K562 (cell line): ENCODE data around the gene FRMD1. TPM values are rescaled to one million over a fixed set of nuclear protein-coding genes. Genes with fewer than 3 reads are reported as not detected.

Experiments
- ATAC-seq: fragments of 200-7000 bp; cut with Tn5 transposase; 3 replicates; pipeline ENCODE4 v1.9.1; 2020; ENCODE audit warnings: moderate library complexity
- BruUV-seq: library from RNA; stranded (reverse); fragments of 400-500 nt; replicated peaks from 2 replicates; lab custom pipeline; 2021; lab: Mats Ljungman, UMichigan
- CTCF ChIA-PET: fragments of 300-600 bp; formaldehyde crosslinking; extraction: SDS; loops from one replicate; lab custom pipeline; 2021; ENCODE audit warnings: low intra/inter-chr PET ratio; lab: Yijun Ruan, JAX
- POLR2A ChIA-PET: fragments of 300-600, 350-650 bp; sonication (Branson Sonifier 250); formaldehyde crosslinking; extraction: SDS; loops from one replicate; lab custom pipeline; 2021; ENCODE audit warnings: antibody characterized with exemption, inconsistent platforms; lab: Yijun Ruan, JAX
- DNase-seq, 4 experiments: peaks; one replicate each; pipeline versions ENCODE4 v3.0.0 to v3.0.0-alpha.2; 2011 to 2018; ENCODE audit warnings: low spot score in 3 of 4, mixed read lengths in 3 of 4; ENCODE audit errors: extremely low read depth in 1 of 4
- FAIRE-seq: peaks from 2 replicates; lab custom pipeline; 2011; peaks lifted over from hg19 to GRCh38; lab: Jason Lieb, UNC
- H2AFZ ChIP-seq: 2 replicates; pipeline ENCODE4 v1.6.0; 2011; ENCODE audit warnings: low read depth, low read length, control low read depth, inconsistent platforms
- H3K27ac ChIP-seq: fragments of 200-600 bp; 3 replicates; pipeline ENCODE4 v1.8.0; 2011; ENCODE audit warnings: low read depth, mild to moderate bottlenecking, control low read depth, inconsistent platforms, low read length, moderate library complexity, mixed read lengths; ENCODE audit errors: extremely low read depth
- H3K27me3 ChIP-seq, 2 experiments: fragments of 300-600 bp in 1 of 2; 2 replicates in 1 of 2; 3 replicates in 1 of 2; pipeline versions ENCODE4 v1.6.0 to v1.8.0; 2011; ENCODE audit warnings: inconsistent platforms in 2 of 2, low read length in 2 of 2, mild to moderate bottlenecking in 1 of 2, mixed read lengths in 1 of 2, moderate library complexity in 1 of 2; ENCODE audit not compliant: control insufficient read depth in 2 of 2, insufficient read depth in 2 of 2
- H3K36me3 ChIP-seq: fragments of 300-600 bp; 3 replicates; pipeline ENCODE4 v1.8.0; 2011; ENCODE audit warnings: mild to moderate bottlenecking, low read length, inconsistent platforms; ENCODE audit not compliant: control insufficient read depth, insufficient read depth
- H3K4me1 ChIP-seq, 2 experiments: fragments of 200-600 bp in 1 of 2; replicated peaks in 1 of 2; 2 replicates in 1 of 2; 3 replicates in 1 of 2; pipeline versions ENCODE4 v1.5.1 to v1.8.0; 2011; ENCODE audit warnings: inconsistent platforms in 2 of 2, low read length in 2 of 2, mild to moderate bottlenecking in 1 of 2, mixed read lengths in 1 of 2, moderate library complexity in 1 of 2; ENCODE audit not compliant: control insufficient read depth in 2 of 2, insufficient read depth in 2 of 2
- H3K4me2 ChIP-seq: 2 replicates; pipeline ENCODE4 v1.6.1; 2011; ENCODE audit warnings: low read length, control low read depth, inconsistent platforms, mixed read lengths; ENCODE audit not compliant: insufficient read depth
- H3K4me3 ChIP-seq: fragments of 200-600 bp; sonication (generic), shearing (Covaris generic); 2 replicates; pipeline ENCODE4 v1.5.1; 2016; ENCODE audit warnings: control low read depth, inconsistent platforms
- H3K79me2 ChIP-seq: fragments of 200-600 bp; 3 replicates; pipeline ENCODE4 v1.8.0; 2011; ENCODE audit warnings: low read length, inconsistent platforms; ENCODE audit not compliant: control insufficient read depth, insufficient read depth
- H3K9ac ChIP-seq, 2 experiments: 2 replicates each; pipeline versions ENCODE4 v1.6.0 to v1.6.1; 2011; ENCODE audit warnings: low read depth in 2 of 2, low read length in 2 of 2, control low read depth in 1 of 2, inconsistent platforms in 1 of 2, mild to moderate bottlenecking in 1 of 2, mixed read lengths in 1 of 2; ENCODE audit not compliant: insufficient read depth in 1 of 2
- H3K9me1 ChIP-seq: one replicate; pipeline ENCODE4 v1.6.0; 2011; ENCODE audit warnings: inconsistent platforms, mild to moderate bottlenecking, low read length, moderate library complexity; ENCODE audit not compliant: control insufficient read depth, insufficient read depth
- H3K9me3 ChIP-seq: replicated peaks from 2 replicates; pipeline ENCODE4 v1.5.1; 2011; ENCODE audit warnings: low read depth, low read length, inconsistent platforms; ENCODE audit not compliant: control insufficient read depth, insufficient read depth
- H4K20me1 ChIP-seq: replicated peaks from 2 replicates; pipeline ENCODE4 v1.6.1; 2011; ENCODE audit warnings: low read length, inconsistent platforms, mixed read lengths; ENCODE audit not compliant: control insufficient read depth, insufficient read depth
- NFYB ChIP-seq: IDR thresholded peaks from 2 replicates; pipeline ENCODE4 v1.6.1; 2011; ENCODE audit warnings: mild to moderate bottlenecking, moderate library complexity; ENCODE audit not compliant: insufficient read length; ENCODE audit errors: extremely low read depth
- NR3C1 ChIP-seq: sonication (generic); formaldehyde crosslinking; IDR thresholded peaks from 2 replicates; pipeline ENCODE4 v1.8.1; 2022; ENCODE audit warnings: missing genetic modification reagents
- PCBP1 ChIP-seq: fragments of 200-400 bp; formaldehyde crosslinking; IDR thresholded peaks from 2 replicates; pipeline ENCODE4 v1.6.1; 2018; ENCODE audit warnings: mild to moderate bottlenecking, low read depth, low read length; ENCODE audit not compliant: poor library complexity, severe bottlenecking
- POLR2G ChIP-seq: fragments of 200-400 bp; formaldehyde crosslinking; IDR thresholded peaks from 2 replicates; pipeline ENCODE4 v1.6.1; 2017; ENCODE audit warnings: low read depth, mild to moderate bottlenecking, antibody characterized with exemption, low read length, moderate library complexity
- RBBP5 ChIP-seq: fragments of 200-600 bp; sonication (generic); IDR thresholded peaks from 2 replicates; pipeline ENCODE4 v1.6.1; 2012; ENCODE audit warnings: borderline replicate concordance, mild to moderate bottlenecking, low read length, control low read depth, inconsistent platforms; ENCODE audit not compliant: insufficient read depth, poor library complexity, severe bottlenecking
- ZNF217 ChIP-seq: sonication (generic); formaldehyde crosslinking; IDR thresholded peaks from 2 replicates; pipeline ENCODE4 v1.8.0; 2022; ENCODE audit warnings: mild to moderate bottlenecking, missing genetic modification reagents
- WGBS: fragments of 100-300 bp; shearing (Covaris generic); methylation state at CpG from one replicate; pipeline ENCODE4 v1.1.6; 2016; ENCODE audit warnings: low coverage, mixed read lengths; ENCODE audit not compliant: insufficient coverage; ENCODE audit errors: missing lambda C conversion rate; 5-methylcytosine and 5-hydroxymethylcytosine counted together
- in situ Hi-C: fragments of 300-500 bp; cut with MboI; formaldehyde crosslinking; loops from 4 replicates; pipeline ENCODE4 v1.15.0; 2018; ENCODE audit warnings: inconsistent platforms, mixed read lengths
- intact Hi-C: fragments of 100-400 bp; cut with micrococcal nuclease; formaldehyde crosslinking; loops from 2 replicates; pipeline ENCODE4 v1.14.2; 2022
- polyA plus RNA-seq, 8 experiments: library from polyadenylated mRNA; depleted of rRNA in 4 of 8; stranded (reverse) in 5 of 8; unstranded in 3 of 8; fragments of >200 nt; fragmentation: Nextera tagmentation in 2 of 8; fragmentation: Illumina TruSeq in 1 of 8; extraction: Ambion mirVana in 2 of 8; extraction: Trizol in 1 of 8; gene quantifications; 2 replicates each; pipeline versions ENCODE4 v1.2.1 to v1.2.3, GENCODE V29; 2011 to 2014; ENCODE audit warnings: inconsistent platforms in 1 of 8, missing spikeins in 1 of 8
- total RNA-seq, 7 experiments: library from RNA; depleted of rRNA in 6 of 7; stranded (reverse); fragments of >200 nt in 6 of 7; fragmentation: Illumina TruSeq in 2 of 7; extraction: Trizol in 2 of 7; gene quantifications; 2 replicates each; pipeline versions ENCODE4 v1.2.1 to v1.2.3, GENCODE V29; 2011 to 2021; ENCODE audit warnings: low replicate concordance in 1 of 7
- TF ChIP-seq, protein P1 (sequence below): fragments of 250-450 bp; sonication (Bioruptor Pico); IDR thresholded peaks from 2 replicates; pipeline ENCODE4 v1.6.1; 2021; ENCODE audit warnings: mild to moderate bottlenecking
- TF ChIP-seq, protein P2 (sequence below): sonication (generic); formaldehyde crosslinking; IDR thresholded peaks from 2 replicates; pipeline ENCODE4 v1.8.0; 2023; ENCODE audit warnings: mild to moderate bottlenecking, missing genetic modification reagents
- TF ChIP-seq, protein P3 (sequence below): fragments of 150-350 bp; conservative IDR thresholded peaks from 2 replicates; pipeline ENCODE4 v1.6.1; 2014; ENCODE audit warnings: low read length

Gene FRMD1
- total and polyA plus RNA-seq, 9 of the 15 experiments (the other 6 are each of a cell fraction or from before 2014, with no cell fraction given), result 0.01 to 0.04 (median 0.01) TPM; not detected in 6

DNA sequence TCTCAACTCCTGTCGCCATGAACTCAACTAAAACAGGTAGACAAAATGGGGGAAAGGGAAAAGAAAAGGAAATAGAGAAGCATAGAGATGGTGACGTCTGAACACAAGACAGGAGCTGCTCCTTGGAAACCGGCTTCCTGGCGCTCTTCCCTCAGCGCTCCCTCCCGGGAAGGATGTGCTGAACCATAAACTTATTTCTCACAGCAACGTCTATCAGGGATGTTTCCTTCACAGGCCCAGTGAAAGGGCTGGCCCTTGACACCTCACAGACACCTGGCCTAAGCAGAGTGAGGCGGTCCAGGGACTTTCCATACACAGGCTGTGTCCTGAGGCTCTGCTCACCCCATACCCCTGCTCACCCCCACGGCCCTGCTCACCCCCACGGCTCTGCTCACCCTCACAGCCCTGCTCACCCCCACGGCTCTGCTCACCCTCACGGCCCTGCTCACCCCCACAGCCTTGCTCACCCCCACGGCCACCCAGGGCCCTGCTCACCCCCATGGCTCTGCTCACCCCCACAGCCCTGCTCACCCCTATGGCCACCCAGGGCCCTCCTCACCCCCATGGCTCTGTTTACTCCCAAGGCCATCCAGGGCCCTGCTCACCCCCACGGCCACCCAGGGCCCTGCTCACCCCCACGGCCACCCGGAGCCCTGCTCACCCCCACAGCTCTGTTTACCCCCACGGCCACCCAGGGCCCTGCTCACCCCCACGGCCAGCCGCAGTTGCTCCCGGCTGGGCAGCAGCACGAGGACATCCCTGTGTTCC lies 653 bp downstream of the FRMD1 start:
- in situ Hi-C loops, result no loop called here
- WGBS, result under 1% methylated on average over 20 of the region's 21 CpGs
- ChIA-PET POLR2A (interaction anchor here (1.1 kb wide), 1 partner anchor 10 kb away, joined by 3 read pairs; no protein-coding TSS in a partner anchor), CTCF (no interaction called here)
- Histone ChIP-seq H3K4me3 (no peak overlapping the region), H3K4me2 (no peak overlapping the region), H2AFZ (no peak overlapping the region), H3K36me3 (no peaks in the 10 kb centered on the region), H3K27me3 (peaks cover 33 to 75% of the 10 kb centered on the region in 2 experiments), H4K20me1 (peaks cover 12% of the 10 kb centered on the region), H3K9me1 (no peaks in the 10 kb centered on the region), H3K9me3 (no peaks in the 10 kb centered on the region; the same call in 1 of the 2 replicates), H3K79me2 (no peaks in the 10 kb centered on the region), H3K4me1 (peaks cover 0 to 16% of the 10 kb centered on the region in 2 experiments; a peak in 2 of 5 replicates), H3K9ac (no peak overlapping the region), H3K27ac (no peak overlapping the region)
- ATAC-seq (no peak), FAIRE-seq (no peak), DNase-seq (no peak)
- no TSS peak for BruUV-seq
- intact Hi-C loops, result no loop called here
- TF ChIP-seq, protein P1, sequence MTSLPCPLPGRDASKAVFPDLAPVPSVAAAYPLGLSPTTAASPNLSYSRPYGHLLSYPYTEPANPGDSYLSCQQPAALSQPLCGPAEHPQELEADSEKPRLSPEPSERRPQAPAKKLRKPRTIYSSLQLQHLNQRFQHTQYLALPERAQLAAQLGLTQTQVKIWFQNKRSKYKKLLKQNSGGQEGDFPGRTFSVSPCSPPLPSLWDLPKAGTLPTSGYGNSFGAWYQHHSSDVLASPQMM, result no peak
- no peak for TF ChIP-seq POLR2G
- TF ChIP-seq RBBP5, result no peak
- TF ChIP-seq, protein P2, sequence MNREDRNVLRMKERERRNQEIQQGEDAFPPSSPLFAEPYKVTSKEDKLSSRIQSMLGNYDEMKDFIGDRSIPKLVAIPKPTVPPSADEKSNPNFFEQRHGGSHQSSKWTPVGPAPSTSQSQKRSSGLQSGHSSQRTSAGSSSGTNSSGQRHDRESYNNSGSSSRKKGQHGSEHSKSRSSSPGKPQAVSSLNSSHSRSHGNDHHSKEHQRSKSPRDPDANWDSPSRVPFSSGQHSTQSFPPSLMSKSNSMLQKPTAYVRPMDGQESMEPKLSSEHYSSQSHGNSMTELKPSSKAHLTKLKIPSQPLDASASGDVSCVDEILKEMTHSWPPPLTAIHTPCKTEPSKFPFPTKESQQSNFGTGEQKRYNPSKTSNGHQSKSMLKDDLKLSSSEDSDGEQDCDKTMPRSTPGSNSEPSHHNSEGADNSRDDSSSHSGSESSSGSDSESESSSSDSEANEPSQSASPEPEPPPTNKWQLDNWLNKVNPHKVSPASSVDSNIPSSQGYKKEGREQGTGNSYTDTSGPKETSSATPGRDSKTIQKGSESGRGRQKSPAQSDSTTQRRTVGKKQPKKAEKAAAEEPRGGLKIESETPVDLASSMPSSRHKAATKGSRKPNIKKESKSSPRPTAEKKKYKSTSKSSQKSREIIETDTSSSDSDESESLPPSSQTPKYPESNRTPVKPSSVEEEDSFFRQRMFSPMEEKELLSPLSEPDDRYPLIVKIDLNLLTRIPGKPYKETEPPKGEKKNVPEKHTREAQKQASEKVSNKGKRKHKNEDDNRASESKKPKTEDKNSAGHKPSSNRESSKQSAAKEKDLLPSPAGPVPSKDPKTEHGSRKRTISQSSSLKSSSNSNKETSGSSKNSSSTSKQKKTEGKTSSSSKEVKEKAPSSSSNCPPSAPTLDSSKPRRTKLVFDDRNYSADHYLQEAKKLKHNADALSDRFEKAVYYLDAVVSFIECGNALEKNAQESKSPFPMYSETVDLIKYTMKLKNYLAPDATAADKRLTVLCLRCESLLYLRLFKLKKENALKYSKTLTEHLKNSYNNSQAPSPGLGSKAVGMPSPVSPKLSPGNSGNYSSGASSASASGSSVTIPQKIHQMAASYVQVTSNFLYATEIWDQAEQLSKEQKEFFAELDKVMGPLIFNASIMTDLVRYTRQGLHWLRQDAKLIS (CRISPR knock-in tag), result no peak
- TF ChIP-seq NR3C1 (CRISPR knock-in tag), result no peak
- TF ChIP-seq, protein P3, sequence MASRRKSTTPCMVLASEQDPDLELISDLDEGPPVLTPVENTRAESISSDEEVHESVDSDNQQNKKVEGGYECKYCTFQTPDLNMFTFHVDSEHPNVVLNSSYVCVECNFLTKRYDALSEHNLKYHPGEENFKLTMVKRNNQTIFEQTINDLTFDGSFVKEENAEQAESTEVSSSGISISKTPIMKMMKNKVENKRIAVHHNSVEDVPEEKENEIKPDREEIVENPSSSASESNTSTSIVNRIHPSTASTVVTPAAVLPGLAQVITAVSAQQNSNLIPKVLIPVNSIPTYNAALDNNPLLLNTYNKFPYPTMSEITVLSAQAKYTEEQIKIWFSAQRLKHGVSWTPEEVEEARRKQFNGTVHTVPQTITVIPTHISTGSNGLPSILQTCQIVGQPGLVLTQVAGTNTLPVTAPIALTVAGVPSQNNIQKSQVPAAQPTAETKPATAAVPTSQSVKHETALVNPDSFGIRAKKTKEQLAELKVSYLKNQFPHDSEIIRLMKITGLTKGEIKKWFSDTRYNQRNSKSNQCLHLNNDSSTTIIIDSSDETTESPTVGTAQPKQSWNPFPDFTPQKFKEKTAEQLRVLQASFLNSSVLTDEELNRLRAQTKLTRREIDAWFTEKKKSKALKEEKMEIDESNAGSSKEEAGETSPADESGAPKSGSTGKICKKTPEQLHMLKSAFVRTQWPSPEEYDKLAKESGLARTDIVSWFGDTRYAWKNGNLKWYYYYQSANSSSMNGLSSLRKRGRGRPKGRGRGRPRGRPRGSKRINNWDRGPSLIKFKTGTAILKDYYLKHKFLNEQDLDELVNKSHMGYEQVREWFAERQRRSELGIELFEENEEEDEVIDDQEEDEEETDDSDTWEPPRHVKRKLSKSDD, result no peak
- no peak for TF ChIP-seq ZNF217 (CRISPR knock-in tag)
- TF ChIP-seq PCBP1, result no peak
- no peak for TF ChIP-seq NFYB
